Astrocyte (in vitro differentiated cells and primary cell): ENCODE data around the gene TTLL7.

ENCODE experiments used
- CTCF ChIP-seq: IDR thresholded peaks from 2 replicates; pipeline ENCODE4 v1.5.1; 2011; ENCODE audit warnings: low read depth, mild to moderate bottlenecking, inconsistent platforms, low read length, moderate library complexity; ENCODE audit not compliant: insufficient read depth
- EZH2 ChIP-seq: IDR thresholded peaks from 2 replicates; pipeline ENCODE4 v1.6.1; 2012; ENCODE audit warnings: mild to moderate bottlenecking, low read length, inconsistent platforms; ENCODE audit not compliant: insufficient read depth

GRCh38 chr1:83960669-83961277, 38.2 kb downstream of the TTLL7 start:
- TF ChIP-seq CTCF: no peak
- TF ChIP-seq EZH2: no peak
